Activated naive CD4-positive, alpha-beta T cell treated with Interleukin-2 at 50 U/mL for 16 hours (primary cell): ENCODE measurements around the gene RPRD1B.
"Not testable (repeated sequence)": the region's sequence is repeated elsewhere in the genome, so short reads cannot be mapped to it uniquely, and the experiment has no call there.

ENCODE experiments used
- DNase-seq: peaks from one replicate; pipeline ENCODE4 v3.0.0-alpha.2; 2020

The RPRD1B gene

GRCh38 chr20:38076548-38076947 lies 43.0 kb downstream of the RPRD1B start:
- no peak for DNase-seq

- DNase-seq = no peak
Observed at GRCh38 chr20:38078084-38078483, 44.5 kb downstream of the RPRD1B start.

- no peak for DNase-seq
Observed at GRCh38 chr20:38079353-38079752, 45.8 kb downstream of the RPRD1B start.

- no peak for DNase-seq
Observed at GRCh38 chr20:38081575-38081974, 48.0 kb downstream of the RPRD1B start.

GRCh38 chr20:38082894-38083293 lies 49.3 kb downstream of the RPRD1B start:
- no peak for DNase-seq

- no peak for DNase-seq
Observed at GRCh38 chr20:38083338-38084048, 49.9 kb downstream of the RPRD1B start.

GRCh38 chr20:38084425-38084951 lies 50.9 kb downstream of the RPRD1B start:
- no peak for DNase-seq

- DNase-seq = no peak
Observed at GRCh38 chr20:38085026-38085425, 51.5 kb downstream of the RPRD1B start.

- no peak for DNase-seq
Observed at GRCh38 chr20:38089500-38089899, 56.0 kb downstream of the RPRD1B start.

- no peak for DNase-seq
Observed at GRCh38 chr20:38090061-38090460, 56.5 kb downstream of the RPRD1B start.

GRCh38 chr20:38091441-38092216 lies 58.1 kb downstream of the RPRD1B start:
- DNase-seq = no peak

GRCh38 chr20:38092260-38092857 lies 58.8 kb downstream of the RPRD1B start:
- no peak for DNase-seq

GRCh38 chr20:38092915-38093314 lies 59.4 kb downstream of the RPRD1B start:
- no peak for DNase-seq

- no peak for DNase-seq
Observed at GRCh38 chr20:38093641-38094077, 60.1 kb downstream of the RPRD1B start.

- DNase-seq = peak; percentile 18
Observed at GRCh38 chr20:38094373-38094891, 60.9 kb downstream of the RPRD1B start.

GRCh38 chr20:38095017-38095686 lies 61.6 kb downstream of the RPRD1B start:
- DNase-seq = no peak

- no peak for DNase-seq
Observed at GRCh38 chr20:38098952-38099351, 65.4 kb downstream of the RPRD1B start.

GRCh38 chr20:38102206-38102605 lies 68.7 kb downstream of the RPRD1B start:
- not testable (repeated sequence) for DNase-seq

GRCh38 chr20:38104285-38104684 lies 70.7 kb downstream of the RPRD1B start:
- no peak for DNase-seq

- no peak for DNase-seq
Observed at GRCh38 chr20:38106461-38106860, 72.9 kb downstream of the RPRD1B start.

GRCh38 chr20:38107386-38107785 lies 73.8 kb downstream of the RPRD1B start:
- DNase-seq = not testable (repeated sequence)

- not testable (repeated sequence) for DNase-seq
Observed at GRCh38 chr20:38107916-38108315, 74.4 kb downstream of the RPRD1B start.
